Stimulated activated CD4-positive, alpha-beta T cell treated with anti-CD3 and anti-CD28 coated beads, TNF-alpha, amount 100 ng/mL, for 1 hour (primary cell): Measurements from ENCODE around the gene MIF.
A peak's percentile ranks its signal among the peaks of the same experiment; 100 is the strongest.

ENCODE experiments used
- DNase-seq, 3 donors: peaks; one replicate each; pipeline ENCODE4 v3.0.0-alpha.2; 2020; ENCODE audit warnings: low read depth in 3 of 3, low spot score in 1 of 3

MIF gene

GRCh38 chr22:23875801-23876200 lies 18.4 kb upstream of the MIF start:
- DNase-seq, result no peak

GRCh38 chr22:23877566-23877965 lies 16.6 kb upstream of the MIF start:
- DNase-seq, result no peak

GRCh38 chr22:23878219-23878618 lies 16.0 kb upstream of the MIF start:
- DNase-seq, result no peak

- DNase-seq, result no peak
These were observed 11.8 kb upstream of the MIF start for GRCh38 chr22:23882370-23882769.

GRCh38 chr22:23883658-23884057 lies 10.5 kb upstream of the MIF start:
- DNase-seq, result no peak

GRCh38 chr22:23884140-23884539 lies 10.0 kb upstream of the MIF start:
- no peak for DNase-seq

GRCh38 chr22:23888615-23889401 lies 5.4 kb upstream of the MIF start:
- DNase-seq, result no peak

GRCh38 chr22:23889620-23890019 lies 4.6 kb upstream of the MIF start:
- DNase-seq, result no peak

GRCh38 chr22:23891726-23892125 lies 2.5 kb upstream of the MIF start:
- DNase-seq, result no peak

- no peak for DNase-seq
These were observed 2.1 kb upstream of the MIF start for GRCh38 chr22:23892130-23892529.

- no peak for DNase-seq
These were observed 1.5 kb upstream of the MIF start for GRCh38 chr22:23892706-23893105.

GRCh38 chr22:23893121-23893944 lies 850 bp upstream of the MIF start:
- no peak for DNase-seq

GRCh38 chr22:23894710-23895598 lies 771 bp downstream of the MIF start:
- DNase-seq, result peak in 2 of 3 donors; percentile 31 to 55

- DNase-seq, result no peak
These were observed 1.5 kb downstream of the MIF start for GRCh38 chr22:23895599-23896144.

GRCh38 chr22:23896166-23896522 lies 2.0 kb downstream of the MIF start:
- DNase-seq, result no peak

- DNase-seq, result no peak
These were observed 2.5 kb downstream of the MIF start for GRCh38 chr22:23896523-23897186.

GRCh38 chr22:23897320-23897719 lies 3.1 kb downstream of the MIF start:
- DNase-seq, result no peak

GRCh38 chr22:23898006-23898974 lies 4.1 kb downstream of the MIF start:
- no peak for DNase-seq

GRCh38 chr22:23899042-23899745 lies 5.0 kb downstream of the MIF start:
- no peak for DNase-seq
